Testis (tissue), 3 donors: ENCODE data around the gene ODAM. TPM values are rescaled to one million over a fixed set of nuclear protein-coding genes. Genes with fewer than 3 reads are reported as not detected.

ENCODE experiments used
- DNase-seq: peaks from one replicate; pipeline ENCODE4 v3.0.0-alpha.2; 2019
- H3K27ac ChIP-seq, 2 donors: fragments of 200-600 bp; sonication (generic); one replicate each; pipeline ENCODE4 v1.5.1; 2019
- H3K27me3 ChIP-seq: fragments of 200-600 bp; sonication (generic); one replicate; pipeline ENCODE4 v1.5.1; 2019
- H3K36me3 ChIP-seq: fragments of 200-600 bp; sonication (generic); one replicate; pipeline ENCODE4 v1.5.1; 2017; ENCODE audit warnings: low read depth; ENCODE audit errors: missing control alignments
- H3K4me1 ChIP-seq: fragments of 200-600 bp; sonication (generic); one replicate; pipeline ENCODE4 v1.5.1; 2019
- H3K4me3 ChIP-seq, 2 donors: fragments of 200-600 bp; sonication (generic); one replicate each; pipeline ENCODE4 v1.5.1; 2017 to 2019
- H3K9me3 ChIP-seq: fragments of 200-600 bp; sonication (generic); one replicate; pipeline ENCODE4 v1.5.1; 2017
- CTCF ChIP-seq, 3 experiments: fragments of 450-650 bp in 2 of 3; fragments of 200-600 bp in 1 of 3; sonication (generic) in 1 of 3; IDR thresholded peaks; one replicate each; pipeline ENCODE4 v1.5.1; 2016 to 2019; ENCODE audit warnings: antibody characterized with exemption in 3 of 3, mild to moderate bottlenecking in 2 of 3, moderate library complexity in 1 of 3
- POLR2A ChIP-seq: fragments of 450-650 bp; IDR thresholded peaks from one replicate; pipeline ENCODE4 v1.6.1; 2017; ENCODE audit warnings: antibody characterized with exemption, mild to moderate bottlenecking, moderate library complexity
- WGBS, 2 donors: methylation state at CpG; one replicate each; pipeline ENCODE4 v1.1.5; 2018; 5-methylcytosine and 5-hydroxymethylcytosine counted together
- intact Hi-C: fragments of 100-400 bp; cut with DNase I; formaldehyde crosslinking; loops from one replicate; pipeline ENCODE4 v1.15.1; 2023; ENCODE audit warnings: low total_unique reads
- polyA plus RNA-seq: library from polyadenylated mRNA; stranded (reverse); fragments of 350-450 nt; fragmentation: Illumina TruSeq; extraction: RNeasy Lipid Tissue Mini Kit (QIAGEN cat#74804); gene quantifications from one replicate; pipeline ENCODE4 v1.2.3, GENCODE V29; 2014; ENCODE audit warnings: low read depth, low replicate concordance; ENCODE audit not compliant: insufficient read depth
- total RNA-seq, 2 donors: library from RNA; depleted of rRNA; stranded (reverse); fragments of >200 nt; gene quantifications; one replicate each; pipeline ENCODE4 v1.2.3, GENCODE V29; 2016

Gene ODAM
- total and polyA plus RNA-seq, 3 donors from 2014 or later, result 0.33 TPM; not detected in 2

- DNase-seq, result no peak
- Histone ChIP-seq H3K27me3 (no peaks in the 10 kb centered on the region), H3K36me3 (no peaks in the 10 kb centered on the region), H3K27ac (no peak overlapping the region), H3K4me3 (no peak overlapping the region), H3K9me3 (no peaks in the 10 kb centered on the region), H3K4me1 (no peaks in the 10 kb centered on the region)
- 53 to 69% methylated on average over 5 of the region's 5 CpGs for WGBS, 2 donors
- no peak for TF ChIP-seq CTCF (IDR thresholded peaks at IDR 0.05)
- TF ChIP-seq POLR2A, result no peak
- intact Hi-C loops, result no loop called here
These were observed 18.4 kb upstream of the ODAM start for GRCh38 chr4:70177090-70177489.

- H3K4me1 ChIP-seq, result no peaks in the 10 kb centered on the region
- H3K27ac ChIP-seq, result no peak overlapping the region
- no peak for TF ChIP-seq CTCF (IDR thresholded peaks at IDR 0.05)
- TF ChIP-seq POLR2A, result no peak
- WGBS, 2 donors, result 53 to 62% methylated on average over 5 of the region's 5 CpGs
- H3K9me3 ChIP-seq, result no peaks in the 10 kb centered on the region
- no peak for DNase-seq
- H3K27me3 ChIP-seq, result no peaks in the 10 kb centered on the region
- no peak overlapping the region for H3K4me3 ChIP-seq
- H3K36me3 ChIP-seq, result no peaks in the 10 kb centered on the region
- intact Hi-C loops, result no loop called here
These were observed 17.4 kb upstream of the ODAM start for GRCh38 chr4:70178075-70178660.

GRCh38 chr4:70179811-70180210 is 15.7 kb upstream of the ODAM start:
- DNase-seq, result no peak
- Histone ChIP-seq H3K9me3 (no peaks in the 10 kb centered on the region), H3K27ac (no peak overlapping the region), H3K4me3 (no peak overlapping the region), H3K36me3 (no peaks in the 10 kb centered on the region), H3K27me3 (no peaks in the 10 kb centered on the region), H3K4me1 (no peaks in the 10 kb centered on the region)
- TF ChIP-seq POLR2A, result no peak
- no peak for TF ChIP-seq CTCF (IDR thresholded peaks at IDR 0.05)
- intact Hi-C loops, result no loop called here
- WGBS, 2 donors, result 64 to 70% methylated on average over 2 of the region's 2 CpGs

GRCh38 chr4:70181864-70182263 is 13.7 kb upstream of the ODAM start:
- intact Hi-C loops, result no loop called here
- H3K36me3 ChIP-seq, result no peaks in the 10 kb centered on the region
- DNase-seq, result no peak
- H3K9me3 ChIP-seq, result no peaks in the 10 kb centered on the region
- H3K27ac ChIP-seq, result no peak overlapping the region
- 70 to 73% methylated on average over 1 of the region's 1 CpG for WGBS, 2 donors
- H3K4me1 ChIP-seq, result no peaks in the 10 kb centered on the region
- no peak for TF ChIP-seq CTCF (IDR thresholded peaks at IDR 0.05)
- no peak for TF ChIP-seq POLR2A
- H3K4me3 ChIP-seq, result no peak overlapping the region
- H3K27me3 ChIP-seq, result no peaks in the 10 kb centered on the region

- WGBS, 2 donors, result 36% methylated on average over 2 of the region's 2 CpGs
- H3K4me1 ChIP-seq, result no peaks in the 10 kb centered on the region
- no peaks in the 10 kb centered on the region for H3K36me3 ChIP-seq
- no peak for DNase-seq
- H3K4me3 ChIP-seq, result no peak overlapping the region
- no peaks in the 10 kb centered on the region for H3K9me3 ChIP-seq
- TF ChIP-seq POLR2A, result no peak
- H3K27ac ChIP-seq, result no peak overlapping the region
- intact Hi-C loops, result no loop called here
- no peaks in the 10 kb centered on the region for H3K27me3 ChIP-seq
These were observed 12.9 kb upstream of the ODAM start for GRCh38 chr4:70182517-70183167.
